Immature natural killer cell (primary cell): ENCODE measurements around the gene ENTPD2. TPM values are rescaled to one million over a fixed set of nuclear protein-coding genes. Genes with fewer than 3 reads are reported as not detected.

ENCODE experiments used
- DNase-seq, 3 donors: peaks; one replicate each; pipeline ENCODE4 v3.0.0; 2022; ENCODE audit warnings: mixed read lengths in 1 of 3
- H3K27ac Mint-ChIP-seq, 6 donors: one replicate each; pipeline ENCODE4 v1.8.0; 2020; ENCODE audit warnings: mixed read lengths in 6 of 6, mild to moderate bottlenecking in 5 of 6, inconsistent platforms in 4 of 6, moderate library complexity in 3 of 6
- H3K27me3 Mint-ChIP-seq, 3 donors: one replicate each; pipeline ENCODE4 v1.8.0; 2020 to 2021; ENCODE audit warnings: low read depth in 3 of 3, mild to moderate bottlenecking in 3 of 3, mixed read lengths in 3 of 3, moderate library complexity in 3 of 3, inconsistent platforms in 1 of 3
- H3K36me3 Mint-ChIP-seq, 3 donors: one replicate each; pipeline ENCODE4 v1.8.0; 2020; ENCODE audit warnings: mixed read lengths in 3 of 3, inconsistent platforms in 2 of 3, mild to moderate bottlenecking in 2 of 3
- H3K4me1 Mint-ChIP-seq, 2 donors: one replicate each; pipeline ENCODE4 v1.8.0; 2020; ENCODE audit warnings: inconsistent platforms in 2 of 2, mild to moderate bottlenecking in 2 of 2, mixed read lengths in 2 of 2, moderate library complexity in 1 of 2
- H3K4me3 Mint-ChIP-seq, 5 donors: one replicate each; pipeline ENCODE4 v1.8.0; 2020; ENCODE audit warnings: mild to moderate bottlenecking in 5 of 5, mixed read lengths in 5 of 5, inconsistent platforms in 3 of 5, moderate library complexity in 3 of 5
- H3K9me3 Mint-ChIP-seq, 6 donors: one replicate each; pipeline ENCODE4 v1.8.0; 2020; ENCODE audit warnings: mild to moderate bottlenecking in 6 of 6, mixed read lengths in 6 of 6, inconsistent platforms in 4 of 6, moderate library complexity in 3 of 6
- polyA plus RNA-seq, 3 donors: library from polyadenylated mRNA; unstranded; fragments of 300-500 nt; fragmentation: Illumina TruSeq; gene quantifications; one replicate each; pipeline ENCODE4 v1.2.3, GENCODE V29; 2021

Gene ENTPD2
- polyA plus RNA-seq, 3 donors from 2014 or later = not detected

DNA sequence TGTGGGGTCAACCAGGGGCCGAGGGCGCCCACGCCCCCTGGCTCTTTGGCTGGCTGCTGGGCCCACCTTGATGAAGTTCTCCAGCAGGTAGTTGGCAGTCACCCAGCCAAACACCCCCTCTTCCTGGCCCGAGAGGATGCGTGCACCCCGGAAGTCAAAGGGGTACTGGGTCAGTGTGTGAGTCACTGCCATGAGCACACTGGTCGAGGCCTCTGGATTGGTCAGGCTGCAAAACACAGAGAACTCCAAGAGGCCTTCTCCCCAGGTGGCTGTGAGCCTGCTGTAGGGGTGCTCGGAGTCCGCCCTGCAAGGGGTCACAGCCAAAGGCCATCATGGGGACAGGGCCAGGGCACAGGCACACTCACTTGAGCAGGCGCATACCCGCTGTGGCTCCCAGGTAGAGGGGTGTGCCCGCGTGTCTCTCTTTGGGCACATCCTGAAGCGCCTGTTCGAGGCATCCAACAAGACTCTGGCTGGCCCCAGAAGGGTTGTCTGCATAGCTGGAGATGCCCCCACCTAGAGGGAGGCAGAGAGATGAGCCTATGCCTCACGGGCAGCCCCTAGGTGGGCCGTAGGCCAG, 2.6 kb downstream of the ENTPD2 start:
- DNase-seq = no peak
- no peak overlapping the region for H3K4me3 Mint-ChIP-seq
- H3K27ac Mint-ChIP-seq = no peak overlapping the region
- peaks cover 0 to 3% of the 10 kb centered on the region in 2 donors for H3K4me1 Mint-ChIP-seq
- no peaks in the 10 kb centered on the region for H3K36me3 Mint-ChIP-seq
- peaks cover 16 to 22% (median 18%) of the 10 kb centered on the region in 3 donors for H3K27me3 Mint-ChIP-seq
- no peaks in the 10 kb centered on the region for H3K9me3 Mint-ChIP-seq

DNA sequence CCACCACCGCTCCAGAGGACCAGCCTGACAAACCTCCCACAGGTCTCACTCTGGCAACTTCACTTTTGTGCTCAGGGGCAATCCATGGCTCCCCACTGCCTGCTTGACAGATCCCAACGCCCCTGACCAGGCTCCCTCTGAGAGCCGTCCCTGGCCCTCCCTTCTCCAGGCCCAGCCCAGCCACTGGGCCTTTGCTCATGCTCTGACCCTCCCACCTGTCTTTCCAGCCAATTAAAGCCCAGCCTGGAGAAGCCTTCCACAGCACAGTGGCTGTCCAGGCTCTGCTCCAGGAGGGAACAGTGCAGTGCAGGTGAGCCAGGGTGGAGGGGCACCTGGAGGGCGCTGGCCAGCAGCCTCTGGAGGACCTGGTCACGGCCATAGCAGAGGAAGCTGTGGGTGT, 3.3 kb downstream of the ENTPD2 start:
- Mint-ChIP-seq H3K27ac (no peak overlapping the region), H3K36me3 (no peaks in the 10 kb centered on the region), H3K27me3 (peaks cover 16 to 22% (median 16%) of the 10 kb centered on the region in 3 donors), H3K4me3 (no peak overlapping the region), H3K4me1 (peaks cover 0 to 3% of the 10 kb centered on the region in 2 donors), H3K9me3 (no peaks in the 10 kb centered on the region)
- no peak for DNase-seq

DNA sequence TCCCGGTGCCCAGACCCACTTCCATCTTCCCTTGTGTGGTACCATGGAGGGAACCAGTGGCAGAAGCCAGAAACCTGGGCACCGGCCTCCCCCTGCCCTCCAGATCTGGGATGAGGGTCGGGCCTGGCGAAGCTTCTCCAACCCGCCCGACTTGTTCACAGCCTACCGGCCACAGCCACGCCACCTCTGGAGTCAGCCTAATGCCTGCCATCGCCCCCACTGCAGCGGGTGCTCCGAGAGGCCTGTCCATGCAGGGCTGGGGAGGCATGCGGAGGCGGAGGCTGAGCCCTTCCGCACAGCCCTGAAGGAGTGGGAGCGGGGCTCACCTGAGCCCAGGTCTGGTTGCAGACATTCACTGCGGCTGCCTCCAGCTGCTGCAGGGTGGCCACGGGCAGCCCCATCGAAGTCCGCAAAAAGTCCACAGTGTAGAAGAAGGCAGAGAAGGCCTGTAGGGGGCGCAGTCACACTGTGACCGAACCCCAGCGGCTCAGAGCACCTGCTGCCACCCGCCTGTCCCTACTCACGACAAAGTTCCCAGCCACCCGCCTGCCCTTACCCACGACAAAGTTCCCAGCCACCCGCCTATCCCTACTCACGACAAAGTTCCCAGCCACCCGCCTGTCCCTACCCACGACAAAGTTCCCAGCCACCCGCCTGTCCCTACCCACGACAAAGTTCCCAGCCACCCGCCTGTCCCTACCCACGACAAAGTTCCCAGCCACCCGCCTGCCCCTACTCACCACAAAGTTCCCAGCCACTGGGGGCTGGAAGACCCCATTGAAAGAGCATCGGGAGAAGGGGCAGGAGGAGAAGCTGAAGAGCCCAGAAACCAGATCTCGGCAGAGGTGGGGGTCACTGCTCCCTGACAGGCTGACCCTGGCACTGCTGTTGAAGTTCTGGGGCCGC, 4.1 kb downstream of the ENTPD2 start:
- peak in 1 of 3 donors; percentile 42 for DNase-seq
- Mint-ChIP-seq H3K36me3 (no peaks in the 10 kb centered on the region), H3K4me3 (no peak overlapping the region), H3K27ac (no peak overlapping the region), H3K4me1 (peaks cover 0 to 8% of the 10 kb centered on the region in 2 donors), H3K9me3 (no peaks in the 10 kb centered on the region), H3K27me3 (peaks cover 20 to 24% (median 23%) of the 10 kb centered on the region in 3 donors)

DNA sequence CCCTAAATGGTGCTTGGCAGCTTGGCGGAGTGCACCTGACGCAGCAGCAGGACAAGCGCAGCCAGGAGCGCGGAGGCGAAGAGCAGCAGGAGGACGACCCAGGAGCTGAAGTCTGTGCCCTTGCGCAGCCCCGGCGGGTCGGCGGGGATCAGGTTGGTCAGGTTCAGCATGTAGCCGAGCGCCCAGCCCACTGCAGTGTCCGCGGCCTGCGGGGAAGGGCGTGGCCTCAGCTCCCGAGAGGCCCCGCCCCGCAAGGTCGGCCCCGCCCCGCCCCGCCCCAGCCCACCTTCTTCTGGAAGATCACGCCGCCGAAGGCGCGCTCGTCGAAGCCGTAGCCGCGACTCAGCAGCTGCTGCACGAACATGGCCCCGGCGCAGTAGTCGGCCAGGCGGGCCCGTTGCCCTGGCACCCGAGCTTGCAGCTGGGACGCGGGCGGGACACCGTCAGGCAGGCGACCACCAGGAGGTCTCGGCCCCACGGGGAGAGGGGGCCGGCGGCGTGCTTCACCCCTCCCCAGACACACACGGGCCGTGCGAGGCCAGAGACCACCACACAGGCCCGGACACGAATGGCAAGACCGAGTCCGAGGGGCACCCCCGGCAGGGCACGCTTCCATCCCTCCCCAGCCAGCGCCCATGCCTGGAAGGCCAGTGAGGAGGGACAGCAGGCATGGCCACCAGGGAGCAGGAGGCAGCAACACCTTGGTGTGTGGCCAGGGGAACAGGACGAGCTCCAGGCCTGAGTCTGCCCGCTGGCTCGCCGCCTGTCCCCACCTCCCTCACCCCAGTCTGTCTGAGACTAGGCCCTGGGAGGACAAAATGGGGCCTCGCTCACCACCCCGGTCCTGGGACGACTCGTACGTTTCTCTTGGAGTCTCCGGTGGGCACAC, 5.0 kb downstream of the ENTPD2 start:
- Mint-ChIP-seq H3K4me3 (no peak overlapping the region), H3K27ac (no peak overlapping the region), H3K4me1 (peaks cover 0 to 11% of the 10 kb centered on the region in 2 donors), H3K36me3 (no peaks in the 10 kb centered on the region), H3K9me3 (no peaks in the 10 kb centered on the region), H3K27me3 (peaks cover 22 to 30% (median 24%) of the 10 kb centered on the region in 3 donors)
- DNase-seq = no peak

DNA sequence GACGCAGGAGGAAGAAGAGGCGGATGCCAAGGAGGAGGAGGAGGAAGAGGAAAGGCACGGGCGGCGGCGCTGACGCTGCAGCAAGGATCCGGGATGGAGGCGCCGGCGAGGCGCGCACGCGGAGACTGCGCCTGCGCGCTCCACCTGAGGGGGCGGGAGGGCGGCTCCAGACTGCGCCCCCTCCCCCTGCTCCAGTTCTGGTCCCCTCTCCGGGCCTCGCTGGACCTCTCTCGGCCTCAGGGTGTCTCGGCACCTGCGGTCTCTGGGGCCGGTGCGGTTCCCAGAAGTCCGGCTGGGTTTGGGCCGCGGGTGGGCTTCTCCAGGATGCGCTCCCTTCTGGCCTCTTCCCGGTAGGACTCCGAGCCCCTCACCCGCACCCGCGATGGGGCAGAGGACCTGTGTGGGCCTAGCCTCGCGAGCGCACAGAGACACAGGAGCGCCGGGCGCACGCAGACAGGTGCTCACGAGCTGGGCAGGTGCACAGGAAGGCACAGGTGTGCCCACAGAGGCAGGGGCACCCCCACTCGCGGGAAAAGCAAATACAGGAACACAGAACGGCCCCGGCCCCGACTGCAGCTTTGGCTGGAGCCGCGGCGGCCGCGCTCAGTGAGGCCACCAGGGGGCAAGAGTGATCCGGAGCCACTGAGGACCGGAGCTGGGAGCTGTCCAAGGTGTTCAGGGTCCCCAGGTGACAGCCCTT, 7.6 kb downstream of the ENTPD2 start, which contains the start of gene NPDC1:
TSS of gene NPDC1 (minus strand) at position 90 of the 700 bp plus-strand sequence. CDS start 188 bp downstream, outside the sequence.
- Mint-ChIP-seq H3K4me3 (peak within 1 kb of the TSS in 2 of 5 donors; percentile 18 to 38), H3K4me1 (peaks cover 0 to 11% of the 10 kb centered on the region in 2 donors), H3K27ac (no peak within 1 kb of the TSS), H3K27me3 (peaks cover 21 to 29% (median 22%) of the 10 kb centered on the region in 3 donors), H3K36me3 (no peaks in the 10 kb centered on the region), H3K9me3 (no peaks in the 10 kb centered on the region)
- peak; percentile 70 to 75 (median 72) for DNase-seq

DNA sequence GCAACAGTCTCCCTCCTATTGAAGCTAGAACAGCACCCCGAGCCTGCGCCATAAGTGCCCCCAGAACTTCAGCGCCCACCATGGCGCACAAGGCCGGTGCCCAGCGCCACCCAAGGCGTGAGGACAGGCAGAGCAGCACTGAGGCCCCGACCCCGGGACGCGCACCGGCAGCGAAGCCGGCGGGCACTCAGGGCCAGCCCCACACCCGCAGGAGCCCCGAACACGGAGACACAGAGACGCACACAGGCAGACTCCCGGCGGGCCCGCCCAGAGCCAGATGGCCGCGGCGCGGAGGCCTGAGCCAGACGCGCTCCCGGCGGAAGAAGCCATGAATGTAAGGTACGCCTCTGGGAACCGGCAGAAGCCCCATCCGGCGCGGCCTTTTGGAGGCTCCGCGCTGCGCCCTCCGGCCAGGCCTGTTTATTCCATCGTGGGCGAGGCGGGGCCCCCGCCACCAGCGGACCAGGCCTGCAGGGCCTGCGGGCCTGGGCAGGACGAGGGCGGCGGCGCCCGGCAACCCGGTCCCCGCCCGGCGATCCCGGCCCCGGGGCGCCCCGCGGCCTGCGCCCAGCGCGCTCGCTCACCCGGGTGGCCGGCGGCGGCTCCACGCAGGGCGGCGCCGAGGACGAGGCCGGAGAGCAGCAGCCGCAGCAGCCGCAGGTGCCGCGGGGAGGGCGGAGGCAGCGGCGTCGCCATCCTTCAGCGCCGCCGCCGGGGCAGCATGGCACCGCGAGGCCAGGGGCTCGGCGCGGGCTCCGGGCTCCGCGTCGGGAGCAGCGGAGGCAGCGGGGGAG, 8.4 kb downstream of the ENTPD2 start:
- no peak overlapping the region for H3K27ac Mint-ChIP-seq
- DNase-seq = no peak
- H3K36me3 Mint-ChIP-seq = no peaks in the 10 kb centered on the region
- peak overlapping the region in 1 of 5 donors; percentile 7 for H3K4me3 Mint-ChIP-seq
- peaks cover 0 to 11% of the 10 kb centered on the region in 2 donors for H3K4me1 Mint-ChIP-seq
- H3K27me3 Mint-ChIP-seq = peaks cover 18 to 27% (median 22%) of the 10 kb centered on the region in 3 donors
- H3K9me3 Mint-ChIP-seq = no peaks in the 10 kb centered on the region

DNA sequence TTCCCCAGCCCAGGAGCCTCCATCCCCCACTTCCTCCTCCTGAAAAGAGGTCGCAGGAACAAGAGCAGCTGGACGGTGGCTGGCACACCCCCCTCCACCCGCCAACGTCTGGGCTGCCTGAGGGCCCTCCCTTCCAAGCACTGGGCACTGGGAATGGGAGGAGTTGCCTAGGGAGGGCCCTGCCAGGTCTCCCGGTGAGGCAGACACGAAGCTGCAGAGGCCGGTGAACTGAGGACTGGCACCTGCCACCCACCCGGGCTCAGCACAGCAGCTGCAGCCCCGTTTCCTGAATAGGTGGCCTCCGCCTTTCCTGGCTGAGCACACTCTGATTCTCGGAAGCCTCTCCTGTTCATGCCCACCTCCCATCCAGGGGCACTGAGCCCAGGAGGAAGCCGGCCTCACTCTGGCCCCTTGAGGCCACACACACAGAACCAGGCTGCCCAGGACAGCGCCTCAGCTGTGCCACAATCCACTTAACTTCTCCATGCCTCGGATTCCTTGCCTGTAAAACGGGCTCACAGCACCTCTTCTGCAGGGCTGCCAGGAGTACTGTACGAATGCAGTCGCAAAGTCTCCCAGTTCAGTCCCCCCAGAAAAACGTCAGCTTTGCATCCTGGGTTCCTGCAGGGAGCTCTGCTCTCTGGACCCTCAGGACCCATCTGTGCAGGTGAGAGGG, 9.2 kb downstream of the ENTPD2 start:
- no peak for DNase-seq
- H3K27me3 Mint-ChIP-seq = peaks cover 18 to 26% (median 18%) of the 10 kb centered on the region in 3 donors
- no peaks in the 10 kb centered on the region for H3K9me3 Mint-ChIP-seq
- H3K36me3 Mint-ChIP-seq = no peaks in the 10 kb centered on the region
- H3K4me1 Mint-ChIP-seq = peaks cover 0 to 11% of the 10 kb centered on the region in 2 donors
- H3K27ac Mint-ChIP-seq = no peak overlapping the region
- H3K4me3 Mint-ChIP-seq = peak overlapping the region in 2 of 5 donors; percentile 21 to 38

DNA sequence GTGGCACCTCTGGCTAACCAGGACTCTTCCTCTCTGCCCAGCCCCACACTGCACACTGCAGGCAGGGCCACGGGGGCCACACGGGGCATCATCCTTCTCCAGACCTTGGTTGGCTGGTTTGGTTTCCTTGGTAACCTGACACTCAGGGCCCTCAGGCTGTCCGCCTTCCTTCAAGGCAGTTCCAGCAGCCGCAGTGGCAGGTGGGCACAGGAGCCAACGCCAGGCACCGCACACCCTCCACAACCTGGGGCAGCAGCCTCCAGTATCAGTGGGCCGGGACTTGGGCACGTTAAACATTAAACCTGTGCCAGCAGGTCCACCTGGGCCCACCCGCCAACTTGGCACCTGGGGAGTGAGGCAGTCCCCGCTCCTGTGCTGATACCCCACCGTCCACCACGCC, 9.8 kb downstream of the ENTPD2 start:
- H3K4me3 Mint-ChIP-seq = no peak overlapping the region
- H3K36me3 Mint-ChIP-seq = no peaks in the 10 kb centered on the region
- no peak overlapping the region for H3K27ac Mint-ChIP-seq
- peaks cover 0 to 11% of the 10 kb centered on the region in 2 donors for H3K4me1 Mint-ChIP-seq
- H3K27me3 Mint-ChIP-seq = peaks cover 16 to 26% (median 16%) of the 10 kb centered on the region in 3 donors
- H3K9me3 Mint-ChIP-seq = no peaks in the 10 kb centered on the region
- no peak for DNase-seq

DNA sequence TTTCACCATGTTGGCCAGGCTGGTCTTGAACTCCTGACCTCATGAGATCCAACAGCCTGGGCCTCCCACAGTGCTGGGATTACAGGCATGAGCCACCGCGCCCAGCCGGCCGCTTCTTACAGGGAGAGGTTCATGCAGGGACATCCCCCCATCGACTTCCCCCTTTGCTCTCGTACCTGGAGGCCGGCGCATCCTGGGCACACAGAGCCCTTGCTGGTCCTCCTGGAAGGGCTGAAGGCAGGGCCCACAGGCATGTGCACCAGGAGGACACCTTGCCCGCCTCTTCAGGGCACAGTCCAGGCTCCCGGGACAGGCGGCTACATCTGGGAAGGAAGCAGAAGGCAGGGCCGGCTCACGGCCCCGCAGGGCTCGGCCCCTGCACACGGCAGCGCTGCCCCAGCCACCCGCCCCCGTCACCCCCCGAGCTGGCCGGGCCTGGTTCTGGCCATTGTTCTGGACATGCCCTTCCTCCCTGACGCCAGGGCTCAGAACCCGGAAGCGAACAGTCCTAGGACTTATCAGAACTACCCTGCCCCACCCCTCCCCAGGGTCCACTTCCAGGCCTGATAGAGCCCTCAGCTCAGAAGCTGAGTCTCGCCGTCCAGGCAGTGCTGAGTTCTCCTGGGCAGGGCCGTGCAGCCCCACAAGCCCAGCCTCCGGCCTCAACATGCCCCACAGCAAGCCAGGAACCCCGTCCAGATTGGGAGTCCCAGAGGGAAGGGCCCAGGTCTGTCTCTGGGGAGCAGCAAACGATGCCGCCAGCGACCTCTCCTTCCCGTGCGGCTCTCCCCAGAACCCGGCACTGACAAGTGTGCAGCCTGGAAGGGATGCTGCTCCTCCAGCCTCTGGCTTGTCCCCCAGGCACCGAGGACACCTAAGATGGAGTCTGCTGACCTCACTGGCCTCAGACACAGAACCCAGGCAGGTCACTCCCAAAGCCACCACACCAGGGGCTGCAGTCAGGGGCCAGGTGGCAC, 10.8 kb downstream of the ENTPD2 start:
- Mint-ChIP-seq H3K36me3 (no peaks in the 10 kb centered on the region), H3K9me3 (no peaks in the 10 kb centered on the region), H3K27me3 (peaks cover 16 to 29% (median 18%) of the 10 kb centered on the region in 3 donors), H3K4me3 (no peak overlapping the region), H3K27ac (no peak overlapping the region), H3K4me1 (peaks cover 0 to 11% of the 10 kb centered on the region in 2 donors)
- no peak for DNase-seq

DNA sequence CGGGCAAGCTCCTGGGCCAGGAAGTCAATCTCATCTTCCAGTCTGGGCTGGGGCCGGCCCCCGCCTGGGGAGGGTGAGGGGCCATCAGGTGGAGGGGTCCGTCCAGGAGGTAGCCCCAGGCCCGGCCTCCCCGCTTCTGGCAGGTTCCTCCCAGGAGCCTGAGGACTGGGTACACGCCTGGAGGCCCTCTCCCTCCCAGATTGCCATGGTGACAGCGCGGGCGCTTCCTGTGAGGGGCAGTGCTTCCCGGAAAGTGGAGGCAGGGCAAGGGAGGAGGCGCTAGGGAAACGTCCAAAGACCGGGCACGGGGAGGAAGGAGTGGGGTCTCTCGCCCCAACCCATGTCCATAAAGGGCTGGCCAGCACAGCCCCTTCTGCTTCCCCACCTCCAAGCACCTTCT, 12.7 kb downstream of the ENTPD2 start:
- no peak for DNase-seq
- Mint-ChIP-seq H3K36me3 (no peaks in the 10 kb centered on the region), H3K27ac (no peak overlapping the region), H3K27me3 (peaks cover 6 to 26% (median 7%) of the 10 kb centered on the region in 3 donors), H3K9me3 (no peaks in the 10 kb centered on the region), H3K4me1 (peaks cover 0 to 8% of the 10 kb centered on the region in 2 donors), H3K4me3 (no peak overlapping the region)

DNA sequence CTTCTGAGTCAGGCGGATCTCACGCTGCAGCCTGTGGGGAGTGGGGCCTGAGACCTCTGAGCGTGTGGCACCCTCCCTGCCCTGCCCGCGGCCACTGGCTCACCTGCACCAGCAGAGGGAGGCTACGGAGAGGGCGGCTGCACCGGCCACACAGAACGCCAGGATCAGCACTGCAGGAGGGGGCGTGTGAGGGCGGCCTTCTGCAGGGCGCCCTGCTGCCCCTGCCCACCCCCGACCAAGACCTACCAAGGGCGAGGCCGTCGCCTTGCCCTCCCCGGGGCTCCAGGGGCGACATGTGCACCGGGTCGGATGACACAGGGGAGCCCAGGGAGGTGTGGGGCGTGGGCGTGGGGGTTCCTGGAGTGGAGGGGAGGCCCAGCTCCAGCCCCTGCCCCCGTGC, 13.3 kb downstream of the ENTPD2 start:
- DNase-seq = no peak
- H3K4me3 Mint-ChIP-seq = no peak overlapping the region
- peaks cover 6 to 26% (median 7%) of the 10 kb centered on the region in 3 donors for H3K27me3 Mint-ChIP-seq
- H3K27ac Mint-ChIP-seq = no peak overlapping the region
- no peaks in the 10 kb centered on the region for H3K9me3 Mint-ChIP-seq
- peaks cover 0 to 8% of the 10 kb centered on the region in 2 donors for H3K4me1 Mint-ChIP-seq
- H3K36me3 Mint-ChIP-seq = no peaks in the 10 kb centered on the region
